Stimulated activated CD4-positive, alpha-beta T cell treated with anti-CD3 and anti-CD28 coated beads, TNF-alpha, amount 100 ng/mL, for 1 hour (primary cell): ENCODE measurements around the gene ASB3.
"Not testable (repeated sequence)": the region's sequence is repeated elsewhere in the genome, so short reads cannot be mapped to it uniquely, and the experiment has no call there.

Experiments
- DNase-seq, 3 donors: peaks; one replicate each; pipeline ENCODE4 v3.0.0-alpha.2; 2020; ENCODE audit warnings: low read depth in 3 of 3, low spot score in 1 of 3

ASB3 gene

DNA sequence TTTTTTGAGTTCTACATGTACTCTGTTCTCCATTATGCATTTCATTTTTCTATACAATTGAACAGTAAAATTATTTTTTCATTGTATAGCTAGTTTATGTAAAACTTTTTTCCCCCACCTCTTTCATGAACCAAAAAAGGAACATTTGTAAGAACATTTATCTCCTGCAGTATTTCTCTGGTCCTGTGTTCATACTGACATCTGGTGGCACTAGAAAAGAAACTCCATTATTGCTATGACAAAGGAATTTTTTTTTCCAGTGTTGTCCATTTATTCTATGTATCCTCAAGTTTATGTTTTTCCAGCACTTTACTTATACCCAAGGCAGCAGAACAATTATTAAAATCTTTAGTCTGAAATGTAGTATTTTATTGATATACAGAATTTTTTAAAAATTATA, 46.6 kb downstream of the ASB3 start:
- no peak for DNase-seq

DNA sequence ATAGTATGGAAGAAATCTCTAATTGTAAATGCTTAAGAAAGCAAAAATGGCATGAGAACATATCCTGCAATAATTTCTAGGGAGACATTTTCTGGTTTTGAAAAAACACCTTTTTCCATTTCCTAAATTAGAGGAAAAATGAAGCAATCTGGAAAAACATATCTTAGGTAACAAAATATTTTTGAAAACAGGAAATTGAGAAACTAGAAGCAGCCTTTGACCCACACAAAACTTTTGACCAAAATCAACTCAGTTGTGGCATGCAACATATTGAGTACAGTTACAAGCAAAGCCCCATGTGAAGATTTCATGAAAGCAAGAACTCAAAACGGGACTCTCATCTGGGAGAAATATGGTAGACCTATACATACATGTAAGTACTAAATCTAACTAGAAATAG, 47.7 kb downstream of the ASB3 start:
- no peak for DNase-seq

DNA sequence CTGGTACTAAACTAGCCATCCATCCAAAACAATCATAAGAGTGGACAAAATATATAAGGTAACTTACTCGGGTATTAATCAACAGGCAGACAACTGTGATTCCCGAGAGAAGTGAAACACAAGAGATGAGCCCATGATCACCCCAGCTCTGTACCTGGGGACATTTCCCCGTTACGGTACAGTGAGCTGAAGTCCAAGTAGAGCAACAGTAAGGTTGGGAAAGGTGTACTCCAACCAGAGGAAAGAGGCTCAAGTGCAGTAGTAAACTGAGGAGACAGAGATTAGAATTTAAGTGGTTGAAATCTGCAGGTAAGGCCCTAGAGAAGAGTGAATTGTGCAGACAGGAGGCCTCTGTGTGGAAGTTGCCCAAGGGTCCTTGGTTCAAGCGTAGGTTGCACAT, 49.7 kb downstream of the ASB3 start:
- DNase-seq, result no peak

DNA sequence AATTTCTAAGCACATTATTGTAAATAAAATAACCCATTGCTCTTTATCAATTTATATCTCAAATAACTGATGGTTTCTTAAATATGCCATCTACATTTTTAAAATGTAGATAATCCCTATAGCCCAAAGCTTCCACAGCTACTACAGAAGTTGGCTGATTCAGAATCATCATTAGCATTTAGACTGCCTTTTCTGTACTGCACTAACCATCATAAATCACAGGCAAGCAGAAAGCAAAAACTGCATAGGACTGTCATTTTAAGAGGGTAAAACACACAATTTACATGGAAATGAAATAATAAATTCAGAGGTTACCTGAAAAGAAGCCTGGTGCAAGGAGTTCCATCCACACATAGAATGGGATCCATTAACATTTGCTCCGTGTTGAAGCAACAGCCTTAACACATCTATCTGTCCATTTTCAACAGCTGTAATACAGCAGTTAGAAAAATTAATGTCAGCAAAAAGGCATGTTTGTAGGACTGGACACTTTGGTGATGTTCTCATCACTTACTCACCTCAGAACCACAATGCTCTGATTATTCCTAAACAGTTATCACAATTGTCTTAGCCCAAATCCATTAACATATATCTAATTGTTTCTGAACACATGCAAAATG, 57.5 kb downstream of the ASB3 start:
- DNase-seq, result no peak

DNA sequence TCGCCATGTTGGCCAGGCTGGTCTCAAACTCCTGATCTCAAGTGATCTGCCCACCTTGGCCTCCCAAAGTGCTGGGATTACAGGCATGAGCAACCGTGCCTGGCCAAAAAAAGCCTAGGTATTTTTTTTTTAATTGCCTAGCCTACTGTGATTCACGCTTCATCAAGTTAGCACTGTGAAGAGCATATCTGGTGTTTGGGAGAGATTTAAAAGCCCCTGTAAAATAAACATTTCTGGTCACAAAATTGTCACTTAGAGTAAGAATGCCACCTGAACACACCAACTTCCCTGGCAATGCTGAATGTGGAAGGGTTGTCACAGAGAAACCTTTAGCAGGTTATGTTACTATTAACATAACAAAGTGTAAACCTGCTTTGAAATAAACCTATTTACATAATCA, 58.8 kb downstream of the ASB3 start:
- DNase-seq, result no peak

DNA sequence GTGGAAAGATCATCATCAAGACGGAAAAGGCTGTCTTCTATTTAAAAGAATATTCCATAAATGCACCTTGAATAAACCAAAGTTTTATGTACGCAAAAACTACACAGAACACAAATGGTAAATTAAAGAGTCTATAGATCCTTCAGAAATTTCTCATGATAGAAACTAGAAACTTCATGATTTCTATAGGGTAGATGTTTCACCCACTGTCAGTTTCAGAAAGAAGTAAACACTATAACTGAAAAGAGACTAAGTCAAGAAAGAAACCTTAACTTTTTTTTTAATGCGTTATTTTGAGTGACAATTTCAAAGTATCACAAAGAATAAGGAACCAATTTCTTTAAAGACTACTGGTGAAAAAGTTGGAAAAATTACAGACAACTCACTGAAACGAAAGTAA, 61.1 kb downstream of the ASB3 start:
- DNase-seq, result no peak

DNA sequence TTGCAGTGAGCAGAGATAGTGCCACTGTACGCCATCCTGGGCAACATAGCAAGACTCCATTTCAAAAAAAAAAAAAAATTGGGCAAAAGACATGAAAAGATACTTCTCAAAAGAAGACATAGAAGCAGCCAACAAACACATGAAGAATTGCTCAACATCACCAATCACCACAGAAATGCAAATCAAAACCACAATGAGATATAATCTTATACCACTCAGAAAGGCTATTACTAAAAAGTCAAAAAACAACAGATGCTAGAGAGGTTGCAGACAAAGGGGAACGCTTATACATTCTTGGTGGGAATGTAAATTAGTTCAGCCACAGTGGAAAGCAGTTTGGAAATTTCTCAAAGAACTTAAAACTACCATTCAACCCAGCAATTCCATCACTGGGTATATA, 62.2 kb downstream of the ASB3 start:
- DNase-seq, result no peak

DNA sequence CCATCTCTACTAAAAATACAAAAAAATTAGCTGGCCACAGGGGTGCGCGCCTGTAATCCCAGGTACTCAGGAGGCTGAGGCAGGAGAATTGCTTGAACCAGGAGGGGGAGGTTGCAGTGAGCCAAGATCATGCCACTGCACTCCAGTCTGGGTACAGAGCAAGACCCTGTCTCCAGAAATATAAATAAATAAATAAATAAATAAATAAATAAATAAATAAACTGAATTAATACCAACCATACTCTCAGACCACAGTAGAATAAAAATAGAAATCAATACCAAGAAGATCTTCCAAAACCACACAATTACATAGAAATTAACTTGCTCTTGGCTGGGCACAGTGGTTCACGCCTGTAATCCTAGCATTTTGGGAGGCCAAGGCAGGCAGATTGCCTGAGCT, 65.8 kb downstream of the ASB3 start:
- DNase-seq, result not testable (repeated sequence)

DNA sequence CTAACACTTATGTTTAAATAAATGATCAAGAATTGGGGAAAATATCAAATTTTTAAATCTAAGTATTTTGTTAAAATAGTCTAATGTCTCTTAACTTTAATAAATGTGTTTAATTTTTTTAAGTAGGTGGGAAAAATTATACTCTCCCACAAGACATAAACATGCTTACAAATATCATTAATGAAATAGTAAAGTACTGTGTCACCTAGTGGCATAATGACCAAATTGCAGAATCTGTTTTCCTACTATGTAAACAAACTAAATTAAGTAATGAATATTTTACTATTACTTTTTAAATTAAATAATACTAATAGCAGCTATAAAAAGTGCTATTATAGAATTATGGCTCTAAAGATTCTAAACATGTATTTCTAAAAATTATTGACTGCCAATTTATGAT, 71.2 kb downstream of the ASB3 start:
- no peak for DNase-seq

DNA sequence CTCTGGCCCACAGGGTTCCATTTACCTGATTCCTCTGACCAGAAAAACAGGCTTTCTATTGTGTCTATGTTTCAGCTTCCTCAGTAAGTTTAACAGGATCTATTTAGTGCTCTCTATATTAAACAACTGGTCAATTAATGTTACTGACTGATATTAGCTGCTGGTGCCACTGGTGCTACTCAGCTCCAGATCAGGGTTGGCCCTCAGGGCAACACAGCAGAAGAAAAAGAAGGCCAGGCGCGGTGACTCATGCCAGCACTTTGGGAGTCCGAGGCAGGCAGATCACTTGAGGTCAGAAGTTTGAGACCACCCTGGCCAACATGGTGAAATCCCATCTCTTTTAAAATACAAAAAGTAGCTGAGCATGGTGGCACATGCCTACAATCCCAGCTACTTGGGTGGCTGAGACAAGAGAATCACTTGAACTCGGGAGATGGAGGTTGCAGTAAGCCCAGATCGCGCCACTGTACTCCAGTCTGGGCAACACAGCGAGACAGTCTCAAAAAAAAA, 75.4 kb downstream of the ASB3 start:
- no peak for DNase-seq

DNA sequence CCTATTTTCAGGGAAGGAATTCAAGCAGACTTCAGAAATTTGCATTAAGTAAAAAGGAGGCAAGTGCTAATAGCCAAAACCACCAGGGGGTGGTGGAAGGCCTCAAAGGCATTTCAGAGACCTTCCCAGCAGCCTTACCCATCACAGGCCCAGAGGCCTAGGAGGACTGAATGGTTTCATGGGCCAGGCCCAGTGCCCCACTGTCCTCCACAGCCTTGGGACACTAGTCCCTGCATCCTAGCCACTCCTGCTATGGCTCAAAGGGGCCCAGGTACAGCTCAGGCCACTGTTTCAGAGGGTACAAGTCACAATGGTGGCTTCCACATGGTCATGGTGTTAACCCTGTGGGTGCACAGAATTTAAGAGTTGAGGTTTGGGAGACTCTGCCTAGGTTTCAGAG, 77.8 kb downstream of the ASB3 start:
- no peak for DNase-seq

DNA sequence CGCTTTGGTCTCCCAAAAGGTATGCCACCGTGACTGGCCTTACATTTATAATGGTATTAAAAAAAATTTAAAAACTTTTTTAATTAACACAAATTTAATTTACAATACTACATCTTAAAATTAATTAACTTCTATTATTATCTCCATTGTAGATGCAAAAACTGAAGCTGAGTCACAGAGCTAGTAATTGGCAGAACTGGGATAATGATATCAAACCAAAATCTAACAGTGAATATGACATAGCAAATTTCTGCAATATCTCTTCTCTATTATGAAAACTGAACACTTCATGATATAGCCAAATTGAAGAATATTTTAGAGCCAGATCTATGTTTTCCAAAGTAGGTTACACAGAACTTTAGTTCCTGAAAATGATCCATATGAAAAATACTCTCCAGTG, 85.5 kb downstream of the ASB3 start:
- no peak for DNase-seq

DNA sequence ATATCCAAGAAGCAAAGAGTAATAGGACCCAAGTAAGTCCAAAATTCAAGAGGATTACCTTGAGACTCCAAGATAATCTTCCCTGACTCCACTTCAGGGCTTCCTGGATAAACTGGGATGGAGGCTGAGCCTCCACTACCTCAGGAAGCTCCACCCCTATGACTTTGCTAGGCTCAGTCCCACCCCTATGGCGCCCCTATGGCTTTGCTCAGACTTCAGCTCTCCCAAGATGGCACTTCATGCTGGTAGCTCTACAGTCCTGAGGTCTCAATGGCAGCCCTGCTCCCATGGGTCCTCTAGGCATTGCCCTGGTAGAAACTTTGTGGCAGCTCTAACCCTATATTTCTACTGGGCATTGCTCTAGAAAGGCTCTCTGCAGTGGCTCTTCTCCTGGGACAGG, 89.1 kb downstream of the ASB3 start:
- DNase-seq, result no peak

DNA sequence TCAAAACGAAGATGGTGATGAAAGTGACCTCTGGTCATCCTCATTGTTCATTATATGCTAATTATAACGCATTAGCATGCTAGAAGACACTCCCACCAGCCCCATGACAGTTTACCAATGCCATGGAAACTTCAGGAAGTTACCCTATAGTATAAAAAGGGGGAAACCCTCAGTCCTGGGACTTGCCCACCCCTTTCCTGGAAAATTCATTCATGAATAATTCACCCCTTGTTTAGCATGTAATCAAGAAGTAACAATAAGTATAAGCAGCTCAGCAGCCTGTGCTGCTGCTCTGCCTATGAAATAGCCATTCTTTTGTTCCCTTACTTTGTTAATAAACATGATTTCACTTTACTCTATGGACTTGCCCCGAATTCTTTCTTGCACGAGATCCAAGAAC, 89.7 kb downstream of the ASB3 start:
- DNase-seq, result no peak

DNA sequence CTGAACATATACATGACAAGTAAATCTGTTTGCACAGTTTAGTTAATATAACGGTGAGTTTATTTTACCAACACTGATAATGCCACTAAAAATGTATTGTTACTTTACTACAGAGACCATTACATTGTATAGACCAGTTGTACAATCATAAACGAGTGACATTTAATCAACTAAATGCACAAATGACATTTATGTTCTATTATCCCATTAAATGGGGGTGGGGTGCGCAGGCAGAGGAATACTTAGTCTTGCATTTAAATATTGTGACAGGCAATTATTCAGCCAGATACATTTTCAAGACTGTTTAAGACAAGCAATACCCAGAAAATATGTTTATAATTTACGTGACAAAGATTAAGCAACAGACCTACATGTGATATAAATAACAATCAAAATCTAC, 91.2 kb downstream of the ASB3 start:
- no peak for DNase-seq

DNA sequence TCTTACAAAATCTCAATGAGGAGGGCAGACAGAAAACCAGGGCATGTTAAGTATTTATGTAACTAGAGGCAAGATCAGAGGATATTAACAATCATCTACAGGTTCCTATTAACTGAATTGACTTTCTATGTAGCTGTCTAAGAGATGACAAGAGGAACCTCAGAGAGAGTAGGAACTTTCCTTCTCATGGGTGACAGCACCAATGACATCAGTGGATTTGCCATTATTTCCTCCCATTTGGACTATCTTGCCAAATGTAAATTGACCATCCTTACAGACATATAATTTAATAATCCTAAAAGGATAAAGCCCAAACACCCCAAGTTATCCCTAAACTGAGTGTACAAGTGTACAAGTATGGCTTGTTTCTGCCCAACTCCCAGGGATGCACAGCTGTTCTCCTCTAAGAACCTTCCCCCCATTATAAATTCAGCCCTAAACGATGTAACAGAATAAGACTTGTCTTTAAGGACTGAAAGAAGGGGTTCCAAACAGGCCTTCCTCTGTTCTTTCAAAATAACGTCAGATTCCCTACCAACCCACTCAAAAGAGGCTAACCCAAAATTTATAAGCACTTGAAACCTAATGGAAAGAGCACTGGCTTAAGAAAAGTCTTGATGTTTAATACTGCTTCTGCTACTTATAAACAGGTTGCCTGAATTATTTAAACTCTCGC, 92.5 kb downstream of the ASB3 start:
- no peak for DNase-seq

DNA sequence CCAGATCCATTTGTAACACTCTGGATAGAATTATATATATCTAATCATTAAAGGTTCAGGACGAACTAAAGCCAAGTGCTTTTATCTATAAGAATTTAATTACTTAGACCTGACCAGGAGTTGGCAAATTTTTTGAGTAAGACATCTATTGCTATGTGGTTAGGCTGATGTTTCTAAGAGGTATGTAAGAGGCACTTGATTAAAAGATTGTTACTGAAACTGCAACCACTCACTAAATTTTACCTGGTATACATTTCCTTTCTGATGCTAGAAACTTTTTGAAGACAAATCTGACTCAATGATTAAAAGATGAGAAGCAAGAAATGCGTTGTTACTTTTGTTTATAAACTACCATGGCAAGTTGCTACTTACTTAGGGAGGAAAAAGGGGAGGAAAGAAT, 95.9 kb downstream of the ASB3 start:
- no peak for DNase-seq

DNA sequence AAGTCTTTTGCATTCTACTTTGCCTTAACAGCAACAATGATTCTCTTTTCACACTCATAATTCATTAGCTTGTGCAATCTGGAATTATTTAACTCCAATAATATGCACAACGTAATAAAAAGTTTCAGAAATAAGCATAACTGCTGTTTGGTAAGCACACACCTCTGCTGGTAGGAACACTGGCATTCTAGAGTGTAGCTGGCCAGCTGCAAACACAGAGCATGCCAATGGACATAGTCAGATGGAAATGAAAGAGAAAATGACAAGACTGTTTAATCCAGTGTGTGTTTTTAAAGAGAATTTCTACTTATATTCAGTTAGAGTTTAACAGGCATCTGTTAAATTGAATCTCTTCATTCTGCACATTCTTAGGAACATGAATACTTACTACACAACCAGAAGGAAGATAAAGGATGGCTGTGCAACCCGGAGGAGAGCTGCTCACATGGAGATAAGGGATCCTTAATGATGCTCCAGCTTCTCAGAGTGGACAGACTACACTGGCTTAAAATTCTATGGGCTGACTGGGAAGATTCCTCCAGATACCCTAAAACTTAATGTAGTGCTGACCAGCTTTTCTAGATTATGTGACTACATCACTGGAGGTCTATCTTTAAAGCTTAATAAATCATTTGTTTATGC, 113.8 kb downstream of the ASB3 start:
- no peak for DNase-seq

DNA sequence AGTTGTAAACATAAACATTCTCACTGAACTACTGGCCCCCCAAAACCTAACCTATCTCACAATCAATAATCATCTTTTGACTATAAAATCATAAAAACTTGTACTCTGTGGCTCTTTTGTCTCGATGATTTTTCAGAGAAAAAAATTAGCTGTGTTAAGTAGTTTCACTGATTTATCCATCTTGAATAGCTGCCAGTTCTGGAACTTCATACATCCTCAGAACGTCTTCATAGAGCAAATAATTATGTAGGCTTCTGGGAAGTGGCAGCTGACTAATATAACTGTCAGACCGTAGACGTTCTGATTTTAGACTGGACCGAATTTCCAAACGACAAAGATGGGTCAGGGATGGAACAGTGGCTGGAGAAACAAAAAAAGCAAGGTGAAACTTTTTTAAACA, 116.4 kb downstream of the ASB3 start:
- no peak for DNase-seq

DNA sequence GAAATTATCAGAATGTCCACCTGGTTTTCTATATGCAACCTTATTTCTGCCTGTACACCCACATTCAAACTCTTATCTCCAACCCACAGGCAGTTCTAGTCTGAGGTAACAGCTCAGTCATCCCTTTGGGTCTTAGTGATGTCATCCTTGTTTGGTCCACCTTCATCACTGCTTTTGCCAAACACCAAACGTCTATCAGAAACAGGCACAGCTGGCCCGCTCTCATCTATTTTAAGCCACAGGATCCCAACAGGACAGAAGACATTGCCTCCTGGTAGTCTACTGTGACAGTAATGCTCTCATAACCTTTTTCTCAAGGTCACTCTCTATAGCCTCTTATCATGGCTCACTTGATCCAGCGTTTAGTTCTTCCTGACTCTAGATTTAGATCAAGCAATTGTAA, 118.1 kb downstream of the ASB3 start:
- DNase-seq, result no peak

DNA sequence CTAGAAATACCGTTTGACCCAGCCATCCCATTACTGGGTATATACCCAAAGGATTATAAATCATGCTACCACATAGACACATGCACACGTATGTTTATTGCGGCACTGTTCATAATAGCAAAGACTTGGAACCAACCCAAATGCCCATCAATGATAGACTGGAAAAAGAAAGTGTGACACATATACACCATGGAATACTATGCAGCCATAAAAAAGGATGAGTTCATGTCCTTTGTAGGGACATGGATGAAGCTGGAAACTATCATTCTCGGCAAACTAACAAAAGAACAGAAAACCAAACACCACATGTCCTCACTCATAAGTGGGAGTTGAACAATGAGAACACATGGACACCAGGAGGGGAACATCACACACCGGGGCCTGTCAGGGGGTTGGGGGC, 119.6 kb downstream of the ASB3 start:
- not testable (repeated sequence) for DNase-seq

DNA sequence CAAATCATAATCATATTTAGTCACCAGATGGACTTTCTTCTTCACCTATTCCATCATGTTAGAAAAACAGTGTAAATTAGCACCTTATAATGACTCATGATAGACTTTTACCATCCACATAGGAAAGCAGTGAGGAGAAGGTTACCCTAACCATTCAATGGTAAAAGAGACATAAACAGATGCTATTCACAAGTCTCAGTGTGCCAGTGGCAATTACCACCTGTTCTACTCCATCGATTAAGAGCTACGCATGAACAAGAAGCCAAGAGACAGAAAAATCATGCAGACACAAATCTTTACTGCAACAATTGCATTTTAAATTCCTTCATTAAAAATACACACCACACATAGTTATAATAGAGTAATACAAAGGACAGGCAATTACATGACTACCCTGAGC, 125.9 kb downstream of the ASB3 start:
- no peak for DNase-seq

DNA sequence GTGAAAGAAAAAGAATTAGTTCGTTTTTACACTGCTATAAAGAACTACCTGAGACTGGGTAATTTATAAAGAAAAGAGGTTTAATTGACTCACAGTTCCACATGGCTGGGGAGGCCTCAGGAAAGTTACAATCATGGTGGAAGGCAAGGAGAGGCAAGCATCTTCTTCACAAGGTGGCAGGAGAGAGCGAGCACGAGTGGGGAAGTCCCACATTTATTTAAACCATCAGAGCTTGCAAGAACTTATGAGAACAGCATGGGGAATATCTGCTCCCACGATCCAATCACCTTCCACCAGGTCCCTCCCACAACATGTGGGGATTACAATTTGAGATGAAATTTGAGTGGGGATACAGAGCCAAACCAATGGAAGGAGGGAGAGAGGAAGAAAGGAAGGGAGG, 128.3 kb downstream of the ASB3 start:
- not testable (repeated sequence) for DNase-seq
